Suprapubic skin (tissue), 3 donors: ENCODE results near the gene MYL4.

ENCODE experiments used
- EP300 ChIP-seq: sonication (generic); formaldehyde crosslinking; IDR thresholded peaks from one replicate; pipeline ENCODE4 v1.6.1; 2017; ENCODE audit warnings: antibody characterized with exemption
- POLR2A ChIP-seq, 2 donors: fragments of 450-650 bp; IDR thresholded peaks; one replicate each; pipeline ENCODE4 v1.6.1; 2017; ENCODE audit warnings: antibody characterized with exemption in 2 of 2, mild to moderate bottlenecking in 2 of 2, moderate library complexity in 2 of 2
- TF ChIP-seq, protein P1 (sequence below), 2 donors: fragments of 200-600 bp in 1 of 2; fragments of 450-650 bp in 1 of 2; sonication (generic) in 1 of 2; IDR thresholded peaks; one replicate each; pipeline ENCODE4 v1.5.1; 2016 to 2019; ENCODE audit warnings: antibody characterized with exemption in 2 of 2, mild to moderate bottlenecking in 1 of 2, moderate library complexity in 1 of 2

DNA sequence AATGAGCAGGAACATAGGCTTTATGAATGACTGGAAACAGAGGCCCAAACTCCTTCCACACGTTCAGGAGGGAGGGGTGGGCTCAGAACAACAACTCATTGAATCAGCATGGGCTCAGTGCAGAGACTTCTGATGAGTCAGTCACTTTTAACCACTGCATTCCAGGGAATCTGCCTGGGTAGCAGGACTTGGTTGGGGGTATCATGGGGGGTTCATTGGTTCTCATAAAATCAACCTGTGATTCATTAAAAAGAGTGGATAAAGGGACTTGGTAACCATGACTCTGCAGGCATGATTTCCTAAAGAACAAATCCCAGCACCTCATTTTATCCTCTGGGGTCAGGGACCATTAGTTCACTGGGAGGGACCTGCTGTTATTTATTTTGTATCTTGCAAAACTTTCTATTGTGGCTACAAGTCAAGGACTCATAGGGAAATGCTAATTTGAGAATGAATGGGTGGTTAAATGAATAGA, 58.2 kb downstream of the MYL4 start:
- TF ChIP-seq, protein P1, sequence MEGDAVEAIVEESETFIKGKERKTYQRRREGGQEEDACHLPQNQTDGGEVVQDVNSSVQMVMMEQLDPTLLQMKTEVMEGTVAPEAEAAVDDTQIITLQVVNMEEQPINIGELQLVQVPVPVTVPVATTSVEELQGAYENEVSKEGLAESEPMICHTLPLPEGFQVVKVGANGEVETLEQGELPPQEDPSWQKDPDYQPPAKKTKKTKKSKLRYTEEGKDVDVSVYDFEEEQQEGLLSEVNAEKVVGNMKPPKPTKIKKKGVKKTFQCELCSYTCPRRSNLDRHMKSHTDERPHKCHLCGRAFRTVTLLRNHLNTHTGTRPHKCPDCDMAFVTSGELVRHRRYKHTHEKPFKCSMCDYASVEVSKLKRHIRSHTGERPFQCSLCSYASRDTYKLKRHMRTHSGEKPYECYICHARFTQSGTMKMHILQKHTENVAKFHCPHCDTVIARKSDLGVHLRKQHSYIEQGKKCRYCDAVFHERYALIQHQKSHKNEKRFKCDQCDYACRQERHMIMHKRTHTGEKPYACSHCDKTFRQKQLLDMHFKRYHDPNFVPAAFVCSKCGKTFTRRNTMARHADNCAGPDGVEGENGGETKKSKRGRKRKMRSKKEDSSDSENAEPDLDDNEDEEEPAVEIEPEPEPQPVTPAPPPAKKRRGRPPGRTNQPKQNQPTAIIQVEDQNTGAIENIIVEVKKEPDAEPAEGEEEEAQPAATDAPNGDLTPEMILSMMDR (IDR thresholded peaks at IDR 0.05), result no peak
- TF ChIP-seq EP300 (no peak), POLR2A (IDR thresholded peaks at IDR 0.05) (no peak)
